Loucy (cell line): ENCODE results near the gene TMTC4.

Experiments used
- EZH2phosphoT487 ChIP-seq: fragments of 200-600 bp; IDR thresholded peaks from 2 replicates; pipeline ENCODE4 v1.6.1; 2018; ENCODE audit warnings: antibody characterized with exemption, mild to moderate bottlenecking, moderate library complexity, borderline replicate concordance
- TF ChIP-seq, protein P1 (sequence below): fragments of 200-600 bp; sonication (generic); conservative IDR thresholded peaks from 2 replicates; pipeline ENCODE4 v1.5.1; 2014; ENCODE audit warnings: mild to moderate bottlenecking, antibody characterized with exemption, low read length

DNA sequence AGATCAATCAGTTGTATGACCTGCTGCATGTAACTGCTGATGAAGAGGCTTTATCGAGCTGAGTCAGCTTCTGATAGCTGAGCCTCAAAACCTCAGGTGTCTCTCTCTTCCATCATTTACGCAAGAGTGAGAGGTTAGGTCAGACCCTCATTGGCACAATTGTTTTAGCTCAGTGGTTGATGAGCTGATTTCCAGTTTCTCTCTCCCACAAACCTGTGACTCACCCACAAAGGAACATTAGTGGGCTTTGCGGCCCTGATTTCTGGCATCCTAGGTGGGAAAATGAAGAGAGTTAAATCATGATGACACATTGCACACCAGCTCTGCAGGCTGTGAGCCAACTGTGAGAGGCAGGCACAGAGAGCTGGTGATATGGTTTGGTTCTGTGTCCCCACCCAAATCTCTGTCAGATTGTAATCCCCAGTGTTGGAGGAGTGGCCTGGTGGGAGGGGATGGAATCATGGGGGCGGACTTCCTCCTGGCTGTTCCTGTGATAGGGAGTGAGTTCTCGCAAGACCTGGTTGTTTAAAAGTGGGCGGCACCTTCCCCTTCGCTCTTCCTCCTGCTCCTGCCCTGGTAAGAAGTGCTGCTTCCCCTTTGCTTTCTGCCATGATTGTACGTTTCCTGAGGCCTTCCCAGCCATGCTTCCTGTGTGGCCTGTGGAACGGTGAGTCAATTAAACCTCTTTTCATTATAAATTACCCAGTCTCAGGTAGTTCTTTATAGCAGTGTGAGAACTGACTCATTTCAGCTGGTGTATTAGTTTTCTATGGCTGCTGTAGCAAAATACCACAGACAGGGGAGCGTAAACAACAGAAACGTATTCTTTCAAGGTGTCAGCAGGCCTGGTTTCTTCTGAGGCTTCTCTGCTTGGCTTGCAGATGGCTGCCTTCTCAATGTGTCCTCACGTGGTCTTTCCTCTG is 33.5 kb upstream of the TMTC4 start:
- TF ChIP-seq, protein P1, sequence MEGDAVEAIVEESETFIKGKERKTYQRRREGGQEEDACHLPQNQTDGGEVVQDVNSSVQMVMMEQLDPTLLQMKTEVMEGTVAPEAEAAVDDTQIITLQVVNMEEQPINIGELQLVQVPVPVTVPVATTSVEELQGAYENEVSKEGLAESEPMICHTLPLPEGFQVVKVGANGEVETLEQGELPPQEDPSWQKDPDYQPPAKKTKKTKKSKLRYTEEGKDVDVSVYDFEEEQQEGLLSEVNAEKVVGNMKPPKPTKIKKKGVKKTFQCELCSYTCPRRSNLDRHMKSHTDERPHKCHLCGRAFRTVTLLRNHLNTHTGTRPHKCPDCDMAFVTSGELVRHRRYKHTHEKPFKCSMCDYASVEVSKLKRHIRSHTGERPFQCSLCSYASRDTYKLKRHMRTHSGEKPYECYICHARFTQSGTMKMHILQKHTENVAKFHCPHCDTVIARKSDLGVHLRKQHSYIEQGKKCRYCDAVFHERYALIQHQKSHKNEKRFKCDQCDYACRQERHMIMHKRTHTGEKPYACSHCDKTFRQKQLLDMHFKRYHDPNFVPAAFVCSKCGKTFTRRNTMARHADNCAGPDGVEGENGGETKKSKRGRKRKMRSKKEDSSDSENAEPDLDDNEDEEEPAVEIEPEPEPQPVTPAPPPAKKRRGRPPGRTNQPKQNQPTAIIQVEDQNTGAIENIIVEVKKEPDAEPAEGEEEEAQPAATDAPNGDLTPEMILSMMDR = no peak
- no peak for TF ChIP-seq EZH2phosphoT487
